GM21526 (cell line): ENCODE data around the gene MAML2.

Experiments used
- ATAC-seq: cut with Tn5 transposase; IDR thresholded peaks from one replicate; pipeline ENCODE4 v1.9.1; 2021; ENCODE audit warnings: moderate library complexity; ENCODE audit not compliant: unreplicated experiment, low FRiP score

The MAML2 gene

DNA sequence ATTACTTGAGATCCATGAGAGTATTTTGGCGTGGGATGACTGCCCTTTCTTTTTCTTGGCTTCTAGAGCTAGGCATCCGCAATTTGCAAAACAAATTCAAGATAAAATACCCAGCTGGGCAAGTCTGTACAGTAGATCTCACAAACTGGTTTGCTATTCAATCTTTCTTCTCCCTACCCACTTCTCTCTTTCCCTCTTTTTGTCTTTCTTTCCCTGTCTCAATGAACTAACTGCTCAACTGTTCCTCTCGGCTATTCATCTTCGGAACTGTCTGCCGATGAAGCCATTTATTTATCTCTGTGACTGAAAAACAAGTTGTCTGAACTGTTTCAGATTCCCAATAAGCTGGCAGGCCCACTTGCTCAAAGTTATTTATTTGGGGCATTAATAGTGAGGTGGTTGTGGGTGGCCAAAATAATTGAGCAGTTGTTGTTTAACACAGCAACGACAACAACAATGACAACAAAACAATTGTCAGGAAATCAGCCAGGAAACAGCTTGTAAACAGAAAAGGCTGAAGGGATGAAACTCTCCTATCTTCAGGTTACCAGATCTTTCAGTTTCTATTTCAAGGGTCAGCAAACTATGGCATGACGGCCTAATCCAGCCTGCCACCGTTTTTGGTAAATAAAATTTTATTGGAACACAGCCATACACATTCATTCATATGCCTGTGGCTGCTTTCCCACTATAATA is 343.1 kb downstream of the MAML2 start:
- no peak for ATAC-seq

DNA sequence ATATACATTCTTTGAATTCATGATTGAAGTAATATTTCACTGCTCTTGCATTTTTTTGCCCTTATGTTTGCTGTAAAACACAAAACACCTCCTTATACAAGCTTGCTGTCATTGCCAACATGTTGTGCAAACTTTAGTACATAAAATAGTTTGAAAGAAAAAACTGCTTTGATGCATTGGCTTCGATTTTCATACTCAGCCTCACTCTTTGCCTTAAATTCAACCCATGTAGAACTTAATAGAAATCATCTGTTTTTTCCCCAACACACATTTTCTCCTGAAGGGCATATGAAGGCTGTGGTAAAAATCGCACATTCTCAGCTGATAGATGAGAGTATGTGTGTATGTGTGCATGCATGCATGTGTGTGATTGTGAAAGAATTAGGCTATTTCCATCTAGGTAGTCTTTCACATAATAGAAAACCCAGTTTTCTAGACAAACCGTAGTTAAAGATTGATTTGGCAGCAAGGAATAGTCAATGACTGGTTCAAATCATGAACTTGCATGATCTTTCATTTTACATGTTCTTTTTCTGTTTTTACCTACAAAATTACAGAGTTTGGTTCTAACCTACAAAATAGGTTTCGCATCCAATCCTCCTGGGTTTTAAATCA is 346.3 kb downstream of the MAML2 start:
- no peak for ATAC-seq

DNA sequence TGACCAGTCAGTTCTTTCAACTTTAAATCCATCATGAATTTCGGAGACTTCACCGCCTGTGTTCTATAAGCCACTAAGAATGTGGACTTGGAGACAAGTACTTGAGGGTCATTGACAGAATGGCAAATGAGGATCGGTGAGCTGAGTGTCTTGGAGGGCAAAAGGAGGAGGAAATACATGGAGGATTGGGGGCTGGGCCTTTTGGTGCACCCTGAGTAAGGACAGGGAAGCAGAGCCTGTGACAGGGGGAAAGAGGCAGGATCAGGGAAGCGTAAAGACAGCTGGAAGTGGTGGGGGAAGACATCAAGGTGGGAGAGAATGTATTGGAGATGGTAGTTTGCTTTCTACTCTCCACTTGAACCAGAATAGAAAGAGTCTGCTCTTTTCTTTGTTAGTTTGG is 348.7 kb downstream of the MAML2 start:
- ATAC-seq: no peak

DNA sequence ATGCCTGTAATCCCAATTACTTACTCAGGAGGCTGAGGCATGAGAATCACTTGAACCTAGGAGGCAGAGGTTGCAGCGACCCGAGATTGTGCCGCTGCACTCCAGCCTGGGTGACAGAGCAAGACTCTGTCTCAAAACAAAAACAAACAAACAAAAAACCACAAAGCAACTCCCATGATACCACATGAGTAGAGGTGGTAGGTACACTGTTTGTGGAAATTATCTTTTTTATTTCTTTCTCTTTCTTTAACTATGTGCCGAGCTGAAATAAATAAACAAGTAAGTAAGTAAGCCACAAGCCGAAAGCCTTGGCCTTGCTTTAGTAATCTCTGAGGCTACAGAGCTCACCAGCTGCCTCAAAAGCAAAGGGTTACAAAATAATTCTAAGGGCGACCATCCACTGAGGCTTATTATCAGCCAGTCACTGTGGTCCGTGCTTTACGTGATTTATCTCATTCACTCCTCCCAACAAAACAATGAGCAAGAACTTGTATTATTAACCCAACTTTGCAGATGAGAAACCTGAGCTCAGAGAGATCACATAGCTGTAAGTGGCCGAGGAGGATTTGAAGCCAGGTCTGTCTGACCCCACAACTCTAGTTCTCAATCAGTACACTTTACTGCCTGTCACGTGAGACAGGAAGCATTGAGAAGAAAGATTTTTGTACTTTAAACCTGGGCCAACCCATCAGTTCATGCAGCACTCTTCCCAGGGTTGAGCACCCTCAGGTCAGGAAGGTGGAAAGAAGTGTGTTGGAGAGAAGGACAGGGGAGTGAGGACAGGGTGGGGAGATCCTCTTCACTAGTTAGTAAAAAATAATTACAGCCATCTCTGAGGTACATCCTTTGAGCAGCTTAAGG is 349.3 kb downstream of the MAML2 start:
- no peak for ATAC-seq

DNA sequence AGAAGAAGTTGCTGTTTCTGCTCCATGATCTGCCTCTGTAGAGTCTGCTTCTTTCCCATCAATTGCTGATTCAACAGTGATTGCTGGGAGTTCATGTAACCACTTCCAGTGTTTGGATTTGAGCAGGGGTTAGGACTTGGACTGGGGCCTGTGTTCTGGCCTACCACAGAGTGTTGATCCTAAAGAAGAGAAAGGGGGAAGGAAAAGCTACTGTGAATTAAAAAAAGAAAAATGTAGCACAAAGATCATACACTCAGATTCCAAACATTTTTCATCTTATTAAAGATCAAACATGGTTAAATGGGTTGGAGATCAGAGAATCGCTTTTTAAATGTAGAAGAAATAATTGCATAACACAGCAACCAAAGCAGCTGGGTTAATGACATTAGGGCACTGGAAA is 351.4 kb downstream of the MAML2 start:
- ATAC-seq: no peak

DNA sequence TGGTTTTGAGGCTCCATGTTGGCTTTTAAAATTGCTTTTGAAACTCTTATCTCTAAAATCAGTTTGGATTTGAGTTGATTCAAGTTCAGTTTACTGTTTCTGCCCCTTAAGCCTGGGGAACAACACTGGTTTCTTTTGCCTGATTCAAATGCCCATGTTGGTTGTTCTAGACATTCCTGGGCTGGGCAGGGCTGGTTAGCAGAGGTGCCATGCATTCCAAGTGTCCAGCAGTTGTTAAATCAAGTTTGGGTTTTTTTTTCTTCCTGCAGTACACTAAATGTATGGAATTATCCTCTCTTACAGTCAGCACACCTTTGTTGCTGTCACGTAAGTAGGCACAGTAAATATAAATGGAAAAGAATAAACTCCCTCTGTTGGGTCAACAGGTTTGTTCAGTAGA is 351.9 kb downstream of the MAML2 start:
- no peak for ATAC-seq

DNA sequence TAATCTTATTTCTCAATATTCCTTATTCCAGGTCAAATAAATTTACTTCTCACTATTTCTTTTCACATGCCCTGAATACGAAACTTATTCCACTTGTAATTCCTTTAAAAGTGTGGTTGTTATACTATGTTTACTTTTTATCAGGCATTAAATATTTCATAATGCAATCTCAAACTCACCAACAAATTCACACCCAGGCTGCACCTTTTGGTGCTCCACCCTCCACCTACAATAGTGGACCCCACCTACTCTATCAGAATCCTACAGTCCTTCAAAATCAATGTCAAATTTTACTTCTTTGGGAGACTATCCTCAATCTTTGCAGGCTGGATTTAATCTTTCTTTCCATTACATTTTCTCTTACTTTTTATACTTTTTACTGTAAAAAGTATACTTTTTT is 353.2 kb downstream of the MAML2 start:
- ATAC-seq: no peak

DNA sequence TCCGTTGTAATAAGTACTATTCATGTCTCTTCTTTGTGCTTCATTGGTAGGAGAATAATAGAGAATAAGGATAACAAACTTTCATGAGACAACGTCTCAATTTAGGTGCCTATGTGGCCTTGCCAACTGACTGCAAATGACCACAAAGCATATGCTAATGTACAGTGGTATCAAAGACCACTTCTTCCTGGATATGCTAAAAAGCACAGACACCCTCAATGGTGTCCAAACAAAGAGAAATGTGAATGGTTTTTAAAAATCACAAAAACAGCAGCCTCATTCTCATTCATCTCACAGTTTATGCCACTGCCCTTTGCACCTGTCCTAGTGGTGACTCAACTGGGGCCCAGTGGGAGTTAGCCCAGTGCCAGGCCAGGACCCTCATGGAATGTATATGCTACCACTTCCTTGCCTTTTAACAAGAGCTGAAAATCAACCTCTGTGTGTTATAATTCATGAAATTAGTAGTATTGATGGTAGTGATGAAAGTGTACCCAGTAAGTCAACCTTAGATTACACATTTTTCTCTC is 353.9 kb downstream of the MAML2 start:
- no peak for ATAC-seq

DNA sequence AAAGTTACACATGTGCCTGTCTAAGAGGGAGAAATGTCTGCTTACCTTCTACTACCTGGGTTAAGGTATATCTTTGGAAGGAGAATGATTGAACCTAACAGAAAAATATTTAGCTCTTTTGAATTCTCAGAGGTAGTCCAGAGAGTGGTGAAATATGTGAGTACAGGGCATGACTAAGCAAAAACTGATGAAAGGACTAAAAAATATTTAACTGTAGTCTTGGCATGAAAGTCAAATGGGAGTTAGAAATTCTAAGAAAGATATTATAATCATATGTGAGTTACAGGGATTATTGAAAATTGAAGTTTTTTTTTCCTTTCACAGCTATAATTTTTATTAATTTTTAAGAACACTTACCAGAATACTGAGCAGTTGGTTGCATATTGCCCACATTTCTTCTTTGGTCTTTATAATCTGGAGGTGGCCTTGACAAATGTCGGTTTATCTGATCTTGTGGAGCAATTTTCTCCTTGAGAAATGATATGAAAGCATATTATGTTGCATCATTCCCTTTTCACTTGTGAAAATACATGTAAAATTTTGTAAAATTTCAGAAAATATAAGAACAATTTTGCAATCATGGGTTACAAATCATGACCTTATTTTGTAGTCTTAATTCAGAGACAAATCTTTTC is 357.7 kb downstream of the MAML2 start:
- ATAC-seq: no peak

DNA sequence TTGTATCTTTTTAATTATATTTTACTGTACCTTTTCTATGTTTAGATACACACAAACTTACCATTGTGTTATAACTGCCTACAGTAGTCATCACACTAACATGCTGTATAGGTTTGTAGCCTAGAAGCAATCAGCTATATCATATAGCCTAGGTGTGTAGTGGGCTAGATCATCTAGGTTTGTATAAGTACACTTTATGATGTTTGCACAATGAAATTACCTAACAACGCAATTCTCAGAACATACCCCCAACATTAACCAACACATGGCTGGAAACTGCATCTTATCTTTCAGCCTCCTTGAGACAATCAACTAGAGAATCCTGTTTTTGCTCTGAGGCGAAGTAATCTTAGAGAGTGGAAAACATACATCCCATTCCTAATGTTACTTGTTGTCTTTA is 358.9 kb downstream of the MAML2 start:
- no peak for ATAC-seq

DNA sequence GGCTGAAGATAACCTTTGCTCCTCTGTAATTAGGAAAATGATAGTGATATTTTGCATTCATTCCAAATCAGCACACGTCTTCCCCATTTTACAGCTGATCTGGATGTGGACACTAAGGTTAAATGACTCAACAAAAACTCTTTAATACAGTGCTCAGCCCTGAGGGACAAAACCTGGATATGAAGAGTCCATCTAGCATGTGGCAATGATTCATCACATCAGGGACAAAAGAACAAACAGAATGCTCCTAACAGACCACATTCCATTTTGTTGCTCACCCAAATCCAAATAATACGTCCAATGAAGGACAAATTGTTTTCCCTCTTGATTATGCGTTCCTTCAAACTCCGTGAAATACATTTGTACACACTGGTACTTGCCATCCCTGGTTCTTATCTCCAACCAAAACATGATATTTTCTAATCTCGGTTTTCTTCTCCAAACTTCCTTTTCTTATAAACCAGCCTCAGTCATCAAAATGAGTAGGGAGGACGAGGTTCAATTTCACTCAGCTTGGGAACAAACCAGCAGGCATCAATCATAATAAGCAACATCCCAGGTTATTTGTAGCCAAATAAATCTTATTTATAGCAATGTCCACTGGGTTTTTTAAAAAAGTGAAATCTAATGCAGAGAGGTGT is 365.3 kb downstream of the MAML2 start:
- ATAC-seq: no peak

DNA sequence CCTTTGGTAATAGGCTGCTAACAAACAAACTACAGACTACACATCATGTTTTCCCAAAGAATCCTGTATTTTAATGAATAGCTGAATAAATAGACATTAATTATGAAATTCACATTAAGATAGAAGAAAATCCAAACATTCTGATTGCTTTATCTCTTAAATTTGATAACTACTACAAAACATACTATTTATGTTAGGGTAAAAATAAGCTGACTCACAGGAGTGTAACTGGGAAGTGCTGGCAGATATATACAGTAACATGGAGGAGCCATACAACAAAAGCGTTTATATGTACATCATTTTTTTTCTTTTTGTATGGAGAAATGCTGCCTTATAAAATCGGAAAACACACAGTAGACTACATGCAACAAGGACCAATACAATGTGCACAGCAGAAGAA is 366.4 kb downstream of the MAML2 start:
- no peak for ATAC-seq

DNA sequence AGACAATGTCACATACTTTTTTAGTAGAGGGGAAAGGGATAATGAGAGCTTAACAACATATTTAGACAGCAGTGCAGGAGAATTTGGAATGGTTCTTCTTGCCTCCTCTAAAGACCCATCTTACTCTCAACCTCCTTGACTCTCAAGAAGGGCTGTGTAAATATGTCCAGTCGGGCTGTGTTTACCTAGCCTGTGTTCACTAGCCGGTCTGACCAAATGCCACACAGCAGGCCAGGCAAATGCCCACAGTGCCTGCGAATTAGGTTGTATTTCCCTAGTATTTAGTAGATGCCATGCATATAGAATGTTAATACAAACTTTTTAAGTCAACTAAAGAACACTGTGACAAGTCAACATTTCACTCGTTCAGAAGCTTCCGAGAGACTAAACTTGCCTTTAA is 367.7 kb downstream of the MAML2 start:
- ATAC-seq: no peak

DNA sequence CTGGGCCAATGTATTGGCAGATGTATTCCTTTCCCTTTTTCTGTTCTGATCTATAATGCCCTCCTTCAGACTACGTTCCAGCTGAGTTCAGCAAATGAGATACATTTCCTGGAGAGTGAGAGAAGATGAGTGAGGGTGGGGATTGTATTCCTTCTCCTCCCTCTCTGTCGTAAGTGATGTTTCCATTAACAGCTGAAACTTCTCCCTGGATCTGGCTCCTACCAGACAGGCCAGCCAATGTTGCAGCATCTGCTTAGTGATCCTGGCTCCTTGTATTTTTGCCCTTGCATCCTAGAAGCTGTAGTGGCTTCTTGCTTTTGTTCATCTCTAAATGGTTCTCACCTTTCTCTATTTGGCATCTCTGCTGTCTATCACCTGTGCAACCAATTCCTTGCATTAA is 370.9 kb downstream of the MAML2 start:
- ATAC-seq: no peak

DNA sequence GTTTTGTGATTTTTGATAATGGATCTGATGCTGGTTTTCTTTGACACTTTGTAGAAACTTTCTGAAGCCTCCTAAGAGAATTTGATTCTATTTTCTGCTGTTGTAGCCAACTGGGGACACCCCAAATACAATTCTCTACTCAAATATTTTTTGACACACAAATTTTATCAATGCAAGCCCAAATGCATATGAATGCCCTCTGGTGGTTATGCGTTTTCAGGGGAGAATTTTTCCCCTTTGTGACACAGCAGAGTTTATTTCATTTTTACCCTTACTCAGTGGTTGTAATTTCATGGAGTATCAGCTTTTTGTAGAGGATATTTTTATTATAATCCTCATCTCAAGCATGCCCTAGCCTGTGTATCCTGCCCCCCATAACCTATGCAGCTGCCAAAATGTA is 374.4 kb downstream of the MAML2 start:
- ATAC-seq: no peak

DNA sequence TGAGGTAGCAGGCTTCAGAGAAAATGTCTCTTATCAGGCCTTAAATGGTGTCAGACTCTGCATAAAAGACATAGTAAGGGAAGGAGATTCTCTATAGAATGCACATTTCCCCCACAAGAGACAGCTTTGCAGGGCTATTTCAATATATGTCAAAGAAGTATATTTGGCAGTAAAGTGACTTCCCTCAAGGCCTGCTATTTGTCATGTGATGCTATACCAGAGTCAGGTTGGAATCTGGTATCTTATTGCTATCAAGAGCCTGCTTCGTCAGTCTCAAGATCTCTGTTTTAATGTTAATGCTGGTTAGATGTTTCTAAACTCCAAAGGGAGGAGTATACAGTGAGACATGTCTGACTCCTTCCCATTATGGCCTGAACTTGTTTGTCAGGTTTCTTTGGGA is 378.7 kb downstream of the MAML2 start:
- no peak for ATAC-seq

DNA sequence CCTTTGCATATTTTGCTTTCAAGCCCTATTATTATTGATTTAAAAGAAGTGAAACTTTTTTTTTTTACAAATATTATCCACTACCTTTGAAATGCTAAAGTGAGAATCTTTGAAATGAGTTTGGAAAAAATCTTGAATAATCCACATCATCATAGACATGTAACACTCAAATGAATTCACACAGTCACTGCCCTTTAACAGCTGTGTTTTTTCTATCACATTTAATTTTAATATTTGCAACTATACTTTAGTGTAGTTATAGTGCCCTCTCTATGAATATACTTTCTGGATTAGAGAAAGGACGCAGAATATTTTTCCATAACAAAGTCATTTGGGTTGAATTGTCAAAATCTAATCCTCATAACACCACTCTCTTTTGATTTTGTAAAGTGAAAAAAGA is 381.2 kb downstream of the MAML2 start:
- no peak for ATAC-seq

DNA sequence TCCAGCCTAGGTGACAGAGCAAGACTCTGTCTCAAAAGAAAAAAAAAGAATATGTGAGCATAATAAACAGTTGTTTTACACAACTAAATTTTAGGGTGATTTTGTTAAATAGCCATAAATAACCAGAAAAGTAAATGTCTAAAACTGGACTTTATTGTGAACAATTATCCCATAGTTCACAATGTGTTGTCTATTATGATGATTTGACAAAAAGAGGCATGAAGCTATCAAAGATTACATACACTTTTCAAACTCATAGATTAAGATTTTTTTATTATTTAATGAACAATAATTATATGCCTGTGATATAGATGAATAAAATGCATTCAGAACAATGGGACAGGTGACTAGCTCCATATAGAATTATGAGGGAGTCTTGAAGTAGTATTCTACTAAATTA is 392.1 kb downstream of the MAML2 start:
- no peak for ATAC-seq

DNA sequence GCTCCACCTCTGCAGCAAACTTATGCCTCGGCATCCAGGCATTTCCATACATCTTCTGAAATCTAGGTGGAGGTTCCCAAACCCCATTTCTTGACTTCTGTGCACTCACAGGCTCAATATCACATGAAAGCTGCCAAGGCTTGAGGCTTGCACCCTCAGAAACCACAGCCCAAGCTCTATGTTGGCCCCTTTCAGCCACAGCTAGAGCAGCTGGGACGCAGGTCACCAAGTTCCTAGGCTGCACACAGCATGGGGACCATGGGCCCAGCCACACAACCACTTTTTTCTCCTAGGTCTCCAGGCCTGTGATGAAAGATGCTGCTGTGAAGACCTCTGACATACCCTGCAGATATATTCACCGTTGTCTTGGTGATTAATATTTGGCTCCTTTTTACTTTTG is 394.4 kb downstream of the MAML2 start:
- no peak for ATAC-seq

DNA sequence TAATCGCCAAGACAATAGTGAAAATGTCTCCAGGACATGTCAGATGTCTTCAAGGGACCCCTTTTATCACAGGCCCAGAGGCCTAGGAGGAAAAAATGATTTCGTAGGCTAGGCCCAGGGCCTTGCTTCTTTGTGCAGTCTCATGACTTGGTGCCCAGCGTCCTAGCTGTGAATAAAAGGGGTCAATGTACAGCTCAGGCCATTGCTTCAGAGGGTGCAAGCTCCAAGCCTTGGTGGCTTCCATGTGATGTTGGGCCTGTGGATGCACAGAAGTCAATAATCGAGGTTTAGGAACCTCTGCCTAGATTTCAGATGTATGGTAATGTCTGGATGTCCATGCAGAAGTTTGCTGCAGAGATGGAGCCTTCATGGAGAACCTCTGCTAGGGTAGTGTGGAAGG is 398.4 kb downstream of the MAML2 start:
- no peak for ATAC-seq

DNA sequence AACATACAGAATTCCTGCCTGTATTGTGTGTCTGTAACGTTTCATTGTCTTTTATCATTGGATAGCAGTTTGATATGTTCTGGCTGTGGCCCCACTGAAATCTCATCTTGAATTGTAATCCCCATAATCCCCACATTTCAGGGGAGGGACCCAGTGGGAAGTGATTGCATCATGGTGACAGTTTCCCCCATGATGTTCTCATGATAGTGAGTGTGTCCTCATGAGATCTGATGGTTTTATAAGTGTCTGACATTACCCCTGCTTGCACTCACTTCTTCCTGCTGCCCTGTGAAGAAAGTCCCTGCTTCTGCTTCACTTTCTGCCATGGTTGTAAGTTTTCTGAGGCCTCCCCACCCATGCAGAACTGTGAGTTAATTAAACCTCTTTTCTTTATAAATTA is 399.4 kb downstream of the MAML2 start:
- ATAC-seq: no peak
